Colonic mucosa (tissue), 4 donors: ENCODE results near the gene SPATA31D3. TPM values are rescaled to one million over a fixed set of nuclear protein-coding genes. Genes with fewer than 3 reads are reported as not detected.

Experiments
- DNase-seq: peaks from one replicate; pipeline ENCODE4 v3.0.0-alpha.2; 2020
- H3K27ac ChIP-seq: fragments of 200-600 bp; one replicate; pipeline ENCODE4 v1.8.0; 2021
- H3K27me3 ChIP-seq: fragments of 200-600 bp; one replicate; pipeline ENCODE4 v1.8.0; 2021
- H3K36me3 ChIP-seq: fragments of 200-600 bp; one replicate; pipeline ENCODE4 v1.8.0; 2021
- H3K4me1 ChIP-seq: fragments of 200-600 bp; one replicate; pipeline ENCODE4 v1.8.0; 2021; ENCODE audit warnings: mild to moderate bottlenecking
- H3K4me3 ChIP-seq: fragments of 200-600 bp; one replicate; pipeline ENCODE4 v1.8.0; 2021
- H3K9ac ChIP-seq, 2 donors: one replicate each; pipeline ENCODE4 v1.7.0; 2013; ENCODE audit warnings: control low read depth in 2 of 2, low read depth in 2 of 2, low read length in 2 of 2
- H3K9me3 ChIP-seq: fragments of 200-600 bp; one replicate; pipeline ENCODE4 v1.8.0; 2021
- CTCF ChIP-seq: fragments of 200-600 bp; IDR thresholded peaks from one replicate; pipeline ENCODE4 v1.8.0; 2022; ENCODE audit warnings: antibody characterized with exemption, mild to moderate bottlenecking
- intact Hi-C: fragments of 100-400 bp; cut with DNase I; formaldehyde crosslinking; loops from one replicate; pipeline ENCODE4 v1.14.1; 2022
- total RNA-seq, 2 donors: library from RNA; stranded (reverse); fragmentation: NEBNext Ultra II Directional in 1 of 2; extraction: Animal tissue kit (Norgen Biotek cat#: 25700) in 1 of 2; gene quantifications; one replicate each; pipeline ENCODE4 v1.2.1, GENCODE V29; 2021
- donor health status: healthy.
- donor health status: DM: no; HTN: no; CAD: no.
- donor health status: DM: no; HTN: no; CAD: no.

SPATA31D3 gene
- total RNA-seq, 2 donors from 2014 or later, result not detected

GRCh38 chr9:81971727-81972126, 28.4 kb downstream of the SPATA31D3 start:
- no peak for DNase-seq
- Histone ChIP-seq H3K27ac (no peak overlapping the region), H3K9ac (no peak overlapping the region), H3K4me1 (no peaks in the 10 kb centered on the region), H3K36me3 (no peaks in the 10 kb centered on the region), H3K9me3 (no peaks in the 10 kb centered on the region), H3K4me3 (no peak overlapping the region), H3K27me3 (no peaks in the 10 kb centered on the region)
- intact Hi-C loops, result no loop called here
- TF ChIP-seq CTCF, result no peak

- no peak overlapping the region for H3K9ac ChIP-seq
- H3K4me3 ChIP-seq, result no peak overlapping the region
- intact Hi-C loops, result no loop called here
Observed at GRCh38 chr9:81974764-81975163, 31.5 kb downstream of the SPATA31D3 start.

GRCh38 chr9:81976351-81976750, 33.1 kb downstream of the SPATA31D3 start:
- no peak for DNase-seq
- no peak overlapping the region for H3K27ac ChIP-seq
- no peak for TF ChIP-seq CTCF

More at GRCh38 chr9:81974764-81975163, 31.5 kb downstream of the SPATA31D3 start:
- no peak overlapping the region for H3K27ac ChIP-seq
- no peaks in the 10 kb centered on the region for H3K4me1 ChIP-seq
- no peaks in the 10 kb centered on the region for H3K27me3 ChIP-seq
- DNase-seq, result no peak
- no peak for TF ChIP-seq CTCF
- H3K9me3 ChIP-seq, result no peaks in the 10 kb centered on the region
- H3K36me3 ChIP-seq, result no peaks in the 10 kb centered on the region

GRCh38 chr9:81979196-81979595, 35.9 kb downstream of the SPATA31D3 start:
- intact Hi-C loops, result no loop called here
- H3K27me3 ChIP-seq, result no peaks in the 10 kb centered on the region
- no peak overlapping the region for H3K4me3 ChIP-seq
- H3K9me3 ChIP-seq, result no peaks in the 10 kb centered on the region
- H3K4me1 ChIP-seq, result no peaks in the 10 kb centered on the region
- H3K27ac ChIP-seq, result no peak overlapping the region
- no peaks in the 10 kb centered on the region for H3K36me3 ChIP-seq
- H3K9ac ChIP-seq, result no peak overlapping the region
- TF ChIP-seq CTCF, result no peak
- DNase-seq, result no peak

More at GRCh38 chr9:81976351-81976750, 33.1 kb downstream of the SPATA31D3 start:
- no peaks in the 10 kb centered on the region for H3K36me3 ChIP-seq
- no peak overlapping the region for H3K9ac ChIP-seq
- H3K4me3 ChIP-seq, result no peak overlapping the region
- no peaks in the 10 kb centered on the region for H3K27me3 ChIP-seq
- intact Hi-C loops, result no loop called here
- no peaks in the 10 kb centered on the region for H3K9me3 ChIP-seq
- no peaks in the 10 kb centered on the region for H3K4me1 ChIP-seq

GRCh38 chr9:81980568-81980967, 37.3 kb downstream of the SPATA31D3 start:
- no peak for DNase-seq
- no peak for TF ChIP-seq CTCF
- Histone ChIP-seq H3K27ac (no peak overlapping the region), H3K36me3 (no peaks in the 10 kb centered on the region), H3K9me3 (no peaks in the 10 kb centered on the region), H3K27me3 (no peaks in the 10 kb centered on the region), H3K4me3 (no peak overlapping the region), H3K9ac (no peak overlapping the region), H3K4me1 (no peaks in the 10 kb centered on the region)
- intact Hi-C loops, result no loop called here

- H3K9ac ChIP-seq, result no peak overlapping the region
- no peaks in the 10 kb centered on the region for H3K9me3 ChIP-seq
- H3K4me1 ChIP-seq, result no peaks in the 10 kb centered on the region
- no peak overlapping the region for H3K27ac ChIP-seq
- DNase-seq, result no peak
- intact Hi-C loops, result no loop called here
- no peak for TF ChIP-seq CTCF
- no peak overlapping the region for H3K4me3 ChIP-seq
- H3K27me3 ChIP-seq, result no peaks in the 10 kb centered on the region
- H3K36me3 ChIP-seq, result no peaks in the 10 kb centered on the region
Observed at GRCh38 chr9:81981883-81982282, 38.6 kb downstream of the SPATA31D3 start.
